Hematopoietic multipotent progenitor cell (in vitro differentiated cells): ENCODE results near the gene HIP1R. TPM values are rescaled to one million over a fixed set of nuclear protein-coding genes. Genes with fewer than 3 reads are reported as not detected.
"Not testable (repeated sequence)": the region's sequence is repeated elsewhere in the genome, so short reads cannot be mapped to it uniquely, and the experiment has no call there.

Experiments
- DNase-seq, 3 donors: peaks; one replicate each; pipeline ENCODE4 v3.0.0-alpha.2; 2011 to 2015; ENCODE audit warnings: low read depth in 2 of 3, low spot score in 2 of 3
- total RNA-seq: library from RNA; depleted of rRNA; stranded (reverse); fragments of >200 nt; gene quantifications from one replicate; pipeline ENCODE4 v1.2.3, GENCODE V29; 2012

Gene HIP1R
- 34.7 TPM for total RNA-seq

- DNase-seq: peak; percentile 37 to 43 (median 41)
Measured at GRCh38 chr12:122834921-122835749, at the start of gene HIP1R. TSS of gene HIP1R (plus strand) at chr12:122835457. CDS start at chr12:122835551, 94 bp downstream.

- no peak for DNase-seq
Measured at GRCh38 chr12:122785503-122785902, 49.8 kb upstream of the HIP1R start.

GRCh38 chr12:122788387-122788786, 46.9 kb upstream of the HIP1R start:
- no peak for DNase-seq

GRCh38 chr12:122789637-122790036, 45.6 kb upstream of the HIP1R start:
- DNase-seq: no peak

- DNase-seq: no peak
Measured at GRCh38 chr12:122790393-122791075, 44.7 kb upstream of the HIP1R start.

- peak; percentile 21 to 71 (median 51) for DNase-seq
Measured at GRCh38 chr12:122793685-122794106, 41.6 kb upstream of the HIP1R start.

- DNase-seq: no peak
Measured at GRCh38 chr12:122795807-122796206, 39.5 kb upstream of the HIP1R start.

GRCh38 chr12:122799641-122800243, 35.5 kb upstream of the HIP1R start:
- DNase-seq: peak in 2 of 3 donors; percentile 25 to 61

GRCh38 chr12:122803937-122804336, 31.3 kb upstream of the HIP1R start:
- no peak for DNase-seq

GRCh38 chr12:122804957-122805356, 30.3 kb upstream of the HIP1R start:
- not testable (repeated sequence) for DNase-seq

GRCh38 chr12:122807651-122808050, 27.6 kb upstream of the HIP1R start:
- DNase-seq: no peak

GRCh38 chr12:122811777-122812176, 23.5 kb upstream of the HIP1R start:
- no peak for DNase-seq

GRCh38 chr12:122813310-122813713, 21.9 kb upstream of the HIP1R start:
- DNase-seq: peak in 2 of 3 donors; percentile 53 to 72

GRCh38 chr12:122819209-122819785, 16.0 kb upstream of the HIP1R start:
- no peak for DNase-seq

- DNase-seq: no peak
Measured at GRCh38 chr12:122820138-122820537, 15.1 kb upstream of the HIP1R start.

- DNase-seq: no peak
Measured at GRCh38 chr12:122820838-122821271, 14.4 kb upstream of the HIP1R start.

GRCh38 chr12:122823429-122823828, 11.8 kb upstream of the HIP1R start:
- DNase-seq: no peak

GRCh38 chr12:122825773-122826724, 9.2 kb upstream of the HIP1R start:
- peak in 1 of 3 donors; percentile 14 for DNase-seq

GRCh38 chr12:122827258-122827657, 8.0 kb upstream of the HIP1R start:
- DNase-seq: no peak
